SK-N-SH (cell line): ENCODE results near the gene CCDC69. TPM values are rescaled to one million over a fixed set of nuclear protein-coding genes. Genes with fewer than 3 reads are reported as not detected.

ENCODE experiments used
- CTCF ChIA-PET: fragments of 300-600, 350-600 bp; formaldehyde crosslinking; extraction: SDS; loops from one replicate; lab custom pipeline; 2021; lab: Yijun Ruan, JAX
- POLR2A ChIA-PET: fragments of 350-600 bp; sonication (Branson Sonifier 250); formaldehyde crosslinking; extraction: SDS; loops from one replicate; lab custom pipeline; 2020; ENCODE audit warnings: antibody characterized with exemption, inconsistent platforms; lab: Yijun Ruan, JAX
- DNase-seq: peaks from one replicate; pipeline ENCODE4 v3.0.0; 2012
- H2AFZ ChIP-seq: fragments of 200-600 bp; sonication (generic); 2 replicates; pipeline ENCODE4 v1.8.1; 2016; ENCODE audit warnings: antibody characterized with exemption, mild to moderate bottlenecking, low read depth
- H3F3A ChIP-seq: fragments of 200-600 bp; sonication (generic); replicated peaks from 2 replicates; pipeline ENCODE3; 2016; ENCODE audit warnings: antibody characterized with exemption, mild to moderate bottlenecking; ENCODE audit not compliant: insufficient read depth
- H3K27ac ChIP-seq, 2 experiments: fragments of 200-500 bp in 1 of 2; fragments of 200-600 bp in 1 of 2; sonication (Bioruptor generic) in 1 of 2; sonication (generic), shearing (Covaris generic) in 1 of 2; 2 replicates each; pipeline versions ENCODE4 v1.5.1 to v1.6.1; 2014 to 2016; ENCODE audit warnings: low read depth in 2 of 2, inconsistent platforms in 1 of 2, low read length in 1 of 2, mild to moderate bottlenecking in 1 of 2, mixed read lengths in 1 of 2
- H3K27me3 ChIP-seq: fragments of 200-600 bp; sonication (generic), shearing (Covaris generic); 2 replicates; pipeline ENCODE4 v1.6.1; 2016; ENCODE audit warnings: mixed run types; ENCODE audit not compliant: insufficient read depth
- H3K36me3 ChIP-seq, 2 experiments: fragments of 200-500 bp in 1 of 2; fragments of 200-600 bp in 1 of 2; sonication (Bioruptor generic) in 1 of 2; sonication (generic) in 1 of 2; replicated peaks in 1 of 2; 2 replicates each; pipeline versions ENCODE3 to v1.5.1; 2014 to 2016; ENCODE audit warnings: low read length in 1 of 2, mild to moderate bottlenecking in 1 of 2; ENCODE audit not compliant: insufficient read depth in 2 of 2, control insufficient read depth in 1 of 2
- H3K4me1 ChIP-seq, 2 experiments: fragments of 200-500 bp in 1 of 2; fragments of 200-600 bp in 1 of 2; sonication (Bioruptor generic) in 1 of 2; sonication (generic), shearing (Covaris generic) in 1 of 2; 2 replicates each; pipeline versions ENCODE4 v1.5.1 to v1.6.1; 2014 to 2016; ENCODE audit warnings: low read depth in 1 of 2, low read length in 1 of 2, mixed run types in 1 of 2; ENCODE audit not compliant: insufficient read depth in 2 of 2, control insufficient read depth in 1 of 2
- H3K4me2 ChIP-seq: fragments of 200-600 bp; sonication (generic), shearing (Covaris generic); 2 replicates; pipeline ENCODE4 v1.6.1; 2017; ENCODE audit warnings: mixed run types
- H3K4me3 ChIP-seq, 2 experiments: fragments of 200-500 bp in 1 of 2; fragments of 200-600 bp in 1 of 2; sonication (Bioruptor generic) in 1 of 2; sonication (generic), shearing (Covaris generic) in 1 of 2; 2 replicates each; pipeline versions ENCODE4 v1.5.1 to v1.8.1; 2014 to 2016; ENCODE audit warnings: low read depth in 2 of 2, inconsistent platforms in 1 of 2, low read length in 1 of 2, mild to moderate bottlenecking in 1 of 2, mixed read lengths in 1 of 2, moderate library complexity in 1 of 2
- H3K79me2 ChIP-seq: fragments of 200-600 bp; sonication (generic); 2 replicates; pipeline ENCODE4 v1.8.1; 2017; ENCODE audit warnings: mild to moderate bottlenecking; ENCODE audit not compliant: insufficient read depth
- H3K9ac ChIP-seq: fragments of 200-600 bp; sonication (generic); 2 replicates; pipeline ENCODE4 v1.6.1; 2017; ENCODE audit warnings: mixed run types
- H3K9me2 ChIP-seq: fragments of 200-600 bp; sonication (generic); 2 replicates; pipeline ENCODE4 v1.6.1; 2017; ENCODE audit warnings: mixed run types
- H3K9me3 ChIP-seq: fragments of 200-600 bp; sonication (generic); 2 replicates; pipeline ENCODE4 v1.6.1; 2017; ENCODE audit warnings: mixed run types, mild to moderate bottlenecking, moderate library complexity
- H4K20me1 ChIP-seq: fragments of 200-600 bp; sonication (generic); 2 replicates; pipeline ENCODE4 v1.6.1; 2017; ENCODE audit warnings: mild to moderate bottlenecking, mixed run types; ENCODE audit not compliant: insufficient read depth
- EP300 ChIP-seq, 2 experiments: IDR thresholded peaks; 2 replicates each; pipeline versions ENCODE4 v1.4.0 to v1.6.1; 2012; ENCODE audit warnings: borderline replicate concordance in 1 of 2, low read depth in 1 of 2, low read length in 1 of 2
- FOSL2 ChIP-seq: IDR thresholded peaks from 2 replicates; pipeline ENCODE4 v1.4.0; 2012; ENCODE audit warnings: low read depth, mild to moderate bottlenecking, moderate library complexity, borderline replicate concordance
- GABPA ChIP-seq: IDR thresholded peaks from 2 replicates; pipeline ENCODE4 v1.4.0; 2012; ENCODE audit warnings: low read depth, mild to moderate bottlenecking
- GATA2 ChIP-seq: sonication (generic); formaldehyde crosslinking; IDR thresholded peaks from 2 replicates; pipeline ENCODE4 v1.5.0; 2020; ENCODE audit warnings: mild to moderate bottlenecking, missing genetic modification reagents
- JUND ChIP-seq: IDR thresholded peaks from 2 replicates; pipeline ENCODE4 v1.4.0; 2012
- NFIC ChIP-seq: IDR thresholded peaks from 2 replicates; pipeline ENCODE4 v1.4.0; 2012; ENCODE audit warnings: borderline replicate concordance
- POLR2AphosphoS5 ChIP-seq: IDR thresholded peaks from 2 replicates; pipeline ENCODE4 v1.6.1; 2012; ENCODE audit warnings: low read depth, low read length
- RAD21 ChIP-seq: IDR thresholded peaks from 2 replicates; pipeline ENCODE4 v1.6.1; 2012; ENCODE audit warnings: mild to moderate bottlenecking, low read length
- RXRA ChIP-seq: IDR thresholded peaks from 2 replicates; pipeline ENCODE4 v1.4.0; 2012; ENCODE audit warnings: low read depth, mild to moderate bottlenecking, borderline replicate concordance
- TEAD4 ChIP-seq: IDR thresholded peaks from 2 replicates; pipeline ENCODE4 v1.4.0; 2012; ENCODE audit warnings: mild to moderate bottlenecking, borderline replicate concordance; ENCODE audit not compliant: insufficient read depth
- YY1 ChIP-seq: IDR thresholded peaks from 2 replicates; pipeline ENCODE4 v1.4.0; 2012; ENCODE audit warnings: low read depth, mild to moderate bottlenecking
- whole genome bisulfite sequencing: methylation state at CpG from one replicate; pipeline ENCODE4 v1.1.6; 2017; ENCODE audit warnings: low lambda C conversion rate; 5-methylcytosine and 5-hydroxymethylcytosine counted together
- polyA plus RNA-seq, 3 experiments: library from polyadenylated mRNA; depleted of rRNA; stranded (reverse); fragments of >200 nt; gene quantifications; 2 replicates each; pipeline ENCODE4 v1.2.3, GENCODE V29; 2012
- TF ChIP-seq, protein P1 (sequence below): fragments of 200-600 bp; sonication (generic); IDR thresholded peaks from 2 replicates; pipeline ENCODE4 v1.6.1; 2017; ENCODE audit warnings: antibody characterized with exemption, mild to moderate bottlenecking, moderate library complexity
- TF ChIP-seq, protein P2 (sequence below): IDR thresholded peaks from 2 replicates; pipeline ENCODE4; 2012
- TF ChIP-seq, protein P3 (sequence below): IDR thresholded peaks from 2 replicates; pipeline ENCODE4 v1.4.0; 2012; ENCODE audit warnings: low read depth, borderline replicate concordance
- TF ChIP-seq, protein P4 (sequence below): IDR thresholded peaks from 2 replicates; pipeline ENCODE4 v1.6.1; 2012; ENCODE audit warnings: mild to moderate bottlenecking, low read depth, low read length, moderate library complexity

Gene CCDC69
- polyA plus RNA-seq, 1 of the 3 experiments (the other 2 are of a cell fraction) = 0.38 TPM

DNA sequence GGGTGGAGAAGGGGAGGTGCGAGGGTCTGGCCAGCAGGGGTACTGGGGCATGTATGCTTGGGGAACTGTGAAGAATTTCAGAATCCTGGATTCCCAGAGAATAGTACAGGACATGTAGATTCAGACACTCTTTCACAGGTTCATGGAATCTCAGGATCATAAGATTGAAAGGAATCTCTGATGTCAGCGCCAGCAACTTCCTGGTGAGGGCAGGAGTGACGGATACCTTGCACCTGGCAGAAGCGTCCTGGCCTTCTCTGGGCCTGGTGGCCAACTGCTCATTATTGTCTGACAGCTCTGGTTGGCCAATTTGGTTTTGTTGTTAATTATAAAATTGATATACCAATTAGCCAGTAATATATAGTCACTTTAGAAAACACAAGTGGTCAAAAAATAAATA, 36.0 kb upstream of the CCDC69 start:
- TF ChIP-seq, protein P1, sequence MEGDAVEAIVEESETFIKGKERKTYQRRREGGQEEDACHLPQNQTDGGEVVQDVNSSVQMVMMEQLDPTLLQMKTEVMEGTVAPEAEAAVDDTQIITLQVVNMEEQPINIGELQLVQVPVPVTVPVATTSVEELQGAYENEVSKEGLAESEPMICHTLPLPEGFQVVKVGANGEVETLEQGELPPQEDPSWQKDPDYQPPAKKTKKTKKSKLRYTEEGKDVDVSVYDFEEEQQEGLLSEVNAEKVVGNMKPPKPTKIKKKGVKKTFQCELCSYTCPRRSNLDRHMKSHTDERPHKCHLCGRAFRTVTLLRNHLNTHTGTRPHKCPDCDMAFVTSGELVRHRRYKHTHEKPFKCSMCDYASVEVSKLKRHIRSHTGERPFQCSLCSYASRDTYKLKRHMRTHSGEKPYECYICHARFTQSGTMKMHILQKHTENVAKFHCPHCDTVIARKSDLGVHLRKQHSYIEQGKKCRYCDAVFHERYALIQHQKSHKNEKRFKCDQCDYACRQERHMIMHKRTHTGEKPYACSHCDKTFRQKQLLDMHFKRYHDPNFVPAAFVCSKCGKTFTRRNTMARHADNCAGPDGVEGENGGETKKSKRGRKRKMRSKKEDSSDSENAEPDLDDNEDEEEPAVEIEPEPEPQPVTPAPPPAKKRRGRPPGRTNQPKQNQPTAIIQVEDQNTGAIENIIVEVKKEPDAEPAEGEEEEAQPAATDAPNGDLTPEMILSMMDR = no peak
- TF ChIP-seq NFIC = no peak
- TF ChIP-seq GABPA = no peak
- TF ChIP-seq, protein P2, sequence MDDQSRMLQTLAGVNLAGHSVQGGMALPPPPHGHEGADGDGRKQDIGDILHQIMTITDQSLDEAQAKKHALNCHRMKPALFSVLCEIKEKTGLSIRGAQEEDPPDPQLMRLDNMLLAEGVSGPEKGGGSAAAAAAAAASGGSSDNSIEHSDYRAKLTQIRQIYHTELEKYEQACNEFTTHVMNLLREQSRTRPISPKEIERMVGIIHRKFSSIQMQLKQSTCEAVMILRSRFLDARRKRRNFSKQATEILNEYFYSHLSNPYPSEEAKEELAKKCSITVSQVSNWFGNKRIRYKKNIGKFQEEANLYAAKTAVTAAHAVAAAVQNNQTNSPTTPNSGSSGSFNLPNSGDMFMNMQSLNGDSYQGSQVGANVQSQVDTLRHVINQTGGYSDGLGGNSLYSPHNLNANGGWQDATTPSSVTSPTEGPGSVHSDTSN = no peak
- TF ChIP-seq EP300 (IDR thresholded peaks at IDR 0.05; ENCODE audit: borderline replicate concordance in 1 of 2, low read depth in 1 of 2, low read length in 1 of 2) = no peak
- TF ChIP-seq POLR2AphosphoS5 = no peak
- no peak for DNase-seq
- Histone ChIP-seq H3K9me3 (no peaks in the 10 kb centered on the region), H4K20me1 (no peaks in the 10 kb centered on the region), H3F3A (no peaks in the 10 kb centered on the region), H3K27ac (no peak overlapping the region), H3K4me3 (no peak overlapping the region), H3K79me2 (no peaks in the 10 kb centered on the region), H3K36me3 (no peaks in the 10 kb centered on the region), H3K4me2 (no peak overlapping the region), H3K9me2 (no peaks in the 10 kb centered on the region), H2AFZ (no peak overlapping the region), H3K4me1 (0 out of 4 replicates have a peak, but pooled peaks cover 0 to 4% of the 10 kb centered on the region in 2 experiments), H3K9ac (no peak overlapping the region), H3K27me3 (no peaks in the 10 kb centered on the region)
- POLR2A ChIA-PET = no interaction called here
- WGBS = 96% methylated on average over 4 of the region's 4 CpGs
- CTCF ChIA-PET = interaction anchor here (1.6 kb wide), 1 partner anchor 21 kb away, joined by 4 read pairs; no protein-coding TSS in a partner anchor

DNA sequence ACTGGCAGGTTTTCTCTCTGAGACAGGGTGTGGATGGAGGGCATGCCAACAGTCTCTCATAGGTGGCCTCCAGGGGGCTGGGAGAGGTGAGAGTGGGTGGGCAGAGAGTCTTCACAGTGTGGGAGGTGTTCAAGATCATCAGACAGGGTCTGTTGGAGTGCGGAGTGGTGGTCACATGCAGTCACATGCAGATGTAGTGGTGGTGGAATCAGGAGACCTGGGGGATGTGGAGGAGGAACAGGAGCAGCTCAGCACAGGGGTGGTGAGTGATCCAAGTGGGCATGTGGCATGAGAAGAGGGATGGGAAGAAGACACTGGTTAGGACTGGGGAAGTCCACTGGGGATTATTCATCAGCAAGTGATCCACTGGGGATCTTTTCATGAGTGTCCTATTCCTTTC, 34.9 kb upstream of the CCDC69 start:
- H3K4me2 ChIP-seq = no peak overlapping the region
- WGBS = 16% methylated on average over 1 of the region's 1 CpG
- H3K27ac ChIP-seq = no peak overlapping the region
- no peaks in the 10 kb centered on the region for H3K27me3 ChIP-seq
- ChIA-PET CTCF (interaction anchor here (0.8 to 1.6 kb wide), 2 partner anchors 22 to 57 kb away, joined by 3 to 4 read pairs; no protein-coding TSS in a partner anchor), POLR2A (no interaction called here)
- DNase-seq = no peak
- H2AFZ ChIP-seq = no peak overlapping the region
- H3K79me2 ChIP-seq = no peaks in the 10 kb centered on the region
- H4K20me1 ChIP-seq = no peaks in the 10 kb centered on the region
- no peaks in the 10 kb centered on the region for H3F3A ChIP-seq
- no peak overlapping the region for H3K4me3 ChIP-seq
- no peaks in the 10 kb centered on the region for H3K9me3 ChIP-seq
- no peak overlapping the region for H3K9ac ChIP-seq
- H3K36me3 ChIP-seq = no peaks in the 10 kb centered on the region
- TF ChIP-seq RXRA (no peak), TEAD4 (no peak), YY1 (no peak), RAD21 (no peak), JUND (no peak), POLR2AphosphoS5 (no peak), FOSL2 (no peak), GATA2 (CRISPR knock-in tag) (no peak)
- TF ChIP-seq, protein P3, sequence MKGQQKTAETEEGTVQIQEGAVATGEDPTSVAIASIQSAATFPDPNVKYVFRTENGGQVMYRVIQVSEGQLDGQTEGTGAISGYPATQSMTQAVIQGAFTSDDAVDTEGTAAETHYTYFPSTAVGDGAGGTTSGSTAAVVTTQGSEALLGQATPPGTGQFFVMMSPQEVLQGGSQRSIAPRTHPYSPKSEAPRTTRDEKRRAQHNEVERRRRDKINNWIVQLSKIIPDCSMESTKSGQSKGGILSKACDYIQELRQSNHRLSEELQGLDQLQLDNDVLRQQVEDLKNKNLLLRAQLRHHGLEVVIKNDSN = no peak
- TF ChIP-seq, protein P4, sequence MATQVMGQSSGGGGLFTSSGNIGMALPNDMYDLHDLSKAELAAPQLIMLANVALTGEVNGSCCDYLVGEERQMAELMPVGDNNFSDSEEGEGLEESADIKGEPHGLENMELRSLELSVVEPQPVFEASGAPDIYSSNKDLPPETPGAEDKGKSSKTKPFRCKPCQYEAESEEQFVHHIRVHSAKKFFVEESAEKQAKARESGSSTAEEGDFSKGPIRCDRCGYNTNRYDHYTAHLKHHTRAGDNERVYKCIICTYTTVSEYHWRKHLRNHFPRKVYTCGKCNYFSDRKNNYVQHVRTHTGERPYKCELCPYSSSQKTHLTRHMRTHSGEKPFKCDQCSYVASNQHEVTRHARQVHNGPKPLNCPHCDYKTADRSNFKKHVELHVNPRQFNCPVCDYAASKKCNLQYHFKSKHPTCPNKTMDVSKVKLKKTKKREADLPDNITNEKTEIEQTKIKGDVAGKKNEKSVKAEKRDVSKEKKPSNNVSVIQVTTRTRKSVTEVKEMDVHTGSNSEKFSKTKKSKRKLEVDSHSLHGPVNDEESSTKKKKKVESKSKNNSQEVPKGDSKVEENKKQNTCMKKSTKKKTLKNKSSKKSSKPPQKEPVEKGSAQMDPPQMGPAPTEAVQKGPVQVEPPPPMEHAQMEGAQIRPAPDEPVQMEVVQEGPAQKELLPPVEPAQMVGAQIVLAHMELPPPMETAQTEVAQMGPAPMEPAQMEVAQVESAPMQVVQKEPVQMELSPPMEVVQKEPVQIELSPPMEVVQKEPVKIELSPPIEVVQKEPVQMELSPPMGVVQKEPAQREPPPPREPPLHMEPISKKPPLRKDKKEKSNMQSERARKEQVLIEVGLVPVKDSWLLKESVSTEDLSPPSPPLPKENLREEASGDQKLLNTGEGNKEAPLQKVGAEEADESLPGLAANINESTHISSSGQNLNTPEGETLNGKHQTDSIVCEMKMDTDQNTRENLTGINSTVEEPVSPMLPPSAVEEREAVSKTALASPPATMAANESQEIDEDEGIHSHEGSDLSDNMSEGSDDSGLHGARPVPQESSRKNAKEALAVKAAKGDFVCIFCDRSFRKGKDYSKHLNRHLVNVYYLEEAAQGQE = no peak
- no peaks in the 10 kb centered on the region for H3K9me2 ChIP-seq
- H3K4me1 ChIP-seq = peaks cover 0 to 2% of the 10 kb centered on the region in 2 experiments; a peak in 1 of 4 replicates
